22Rv1 (cell line): ENCODE results near the gene DCLK1.

Experiments
- ZFX ChIP-seq: fragments of 450-650 bp; IDR thresholded peaks from 2 replicates; pipeline ENCODE4 v1.6.1; 2017; ENCODE audit warnings: antibody characterized with exemption, borderline replicate concordance
- TF ChIP-seq, protein P1 (sequence below): fragments of 450-650 bp; IDR thresholded peaks from 2 replicates; pipeline ENCODE4 v1.5.1; 2017; ENCODE audit warnings: mild to moderate bottlenecking

DNA sequence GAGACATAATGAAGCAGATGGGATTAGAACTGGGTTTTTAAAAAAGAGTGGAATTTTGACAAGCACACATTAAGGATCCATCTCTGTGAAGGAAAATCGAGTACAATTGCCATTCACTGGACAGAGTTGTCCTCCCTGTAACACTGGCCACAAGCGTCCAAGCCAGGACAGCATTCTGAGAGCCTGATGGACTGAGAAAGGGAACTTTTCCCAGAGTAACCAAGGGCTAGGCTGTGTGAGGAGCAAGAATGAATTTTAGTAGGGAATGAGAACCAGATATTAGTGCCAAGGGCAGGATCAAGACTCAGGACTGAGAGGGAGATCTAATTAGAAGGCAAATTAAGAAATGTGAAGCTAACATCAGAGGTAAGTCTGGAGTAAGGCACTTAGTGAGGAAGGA, 73.1 kb downstream of the DCLK1 start:
- TF ChIP-seq, protein P1, sequence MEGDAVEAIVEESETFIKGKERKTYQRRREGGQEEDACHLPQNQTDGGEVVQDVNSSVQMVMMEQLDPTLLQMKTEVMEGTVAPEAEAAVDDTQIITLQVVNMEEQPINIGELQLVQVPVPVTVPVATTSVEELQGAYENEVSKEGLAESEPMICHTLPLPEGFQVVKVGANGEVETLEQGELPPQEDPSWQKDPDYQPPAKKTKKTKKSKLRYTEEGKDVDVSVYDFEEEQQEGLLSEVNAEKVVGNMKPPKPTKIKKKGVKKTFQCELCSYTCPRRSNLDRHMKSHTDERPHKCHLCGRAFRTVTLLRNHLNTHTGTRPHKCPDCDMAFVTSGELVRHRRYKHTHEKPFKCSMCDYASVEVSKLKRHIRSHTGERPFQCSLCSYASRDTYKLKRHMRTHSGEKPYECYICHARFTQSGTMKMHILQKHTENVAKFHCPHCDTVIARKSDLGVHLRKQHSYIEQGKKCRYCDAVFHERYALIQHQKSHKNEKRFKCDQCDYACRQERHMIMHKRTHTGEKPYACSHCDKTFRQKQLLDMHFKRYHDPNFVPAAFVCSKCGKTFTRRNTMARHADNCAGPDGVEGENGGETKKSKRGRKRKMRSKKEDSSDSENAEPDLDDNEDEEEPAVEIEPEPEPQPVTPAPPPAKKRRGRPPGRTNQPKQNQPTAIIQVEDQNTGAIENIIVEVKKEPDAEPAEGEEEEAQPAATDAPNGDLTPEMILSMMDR: no peak
- no peak for TF ChIP-seq ZFX
